ENCODE data around the gene WIPF3. TPM values are rescaled to one million over a fixed set of nuclear protein-coding genes. Genes with fewer than 3 reads are reported as not detected.

WIPF3 gene
- total RNA-seq, 2 experiments from 2014 or later = not detected

- Histone ChIP-seq H3K4me3 (ENCODE audit: low read length) (no peak overlapping the region), H3K36me3 (ENCODE audit: insufficient read depth, low read length) (no peaks in the 10 kb centered on the region), H3K27me3 (ENCODE audit: control insufficient read depth in 1 of 2, insufficient read depth in 2 of 2, low read length in 2 of 2) (no peaks in the 10 kb centered on the region), H3K4me1 (ENCODE audit: insufficient read depth, low read length) (no peaks in the 10 kb centered on the region), H3K9me3 (ENCODE audit: control insufficient read depth in 1 of 2, insufficient read depth in 1 of 2, low read length in 2 of 2) (no peaks in the 10 kb centered on the region), H3K27ac (ENCODE audit: low read depth in 1 of 2, low read length in 2 of 2) (no peak overlapping the region)
- ATAC-seq (ENCODE audit: poor library complexity) = no peak
- CTCF ChIA-PET = interaction anchor here (1.5 kb wide), 1 partner anchor 13 kb away, joined by 4 read pairs; no protein-coding TSS in a partner anchor
- Mint-ChIP-seq H3K36me3 (ENCODE audit: low read depth) (no peaks in the 10 kb centered on the region), H3K27ac (no peak overlapping the region), H3K4me3 (no peak overlapping the region), H3K4me1 (ENCODE audit: low read depth) (no peaks in the 10 kb centered on the region), H3K9me3 (no peaks in the 10 kb centered on the region), H3K27me3 (no peaks in the 10 kb centered on the region)
- POLR2A ChIA-PET = no interaction called here
- intact Hi-C loops (cut with DNase I, micrococcal nuclease) = loop anchor here (5.0 kb wide), 2 partner anchors 286 to 639 kb away; no protein-coding TSS in a partner anchor
- TF ChIP-seq, protein P1, sequence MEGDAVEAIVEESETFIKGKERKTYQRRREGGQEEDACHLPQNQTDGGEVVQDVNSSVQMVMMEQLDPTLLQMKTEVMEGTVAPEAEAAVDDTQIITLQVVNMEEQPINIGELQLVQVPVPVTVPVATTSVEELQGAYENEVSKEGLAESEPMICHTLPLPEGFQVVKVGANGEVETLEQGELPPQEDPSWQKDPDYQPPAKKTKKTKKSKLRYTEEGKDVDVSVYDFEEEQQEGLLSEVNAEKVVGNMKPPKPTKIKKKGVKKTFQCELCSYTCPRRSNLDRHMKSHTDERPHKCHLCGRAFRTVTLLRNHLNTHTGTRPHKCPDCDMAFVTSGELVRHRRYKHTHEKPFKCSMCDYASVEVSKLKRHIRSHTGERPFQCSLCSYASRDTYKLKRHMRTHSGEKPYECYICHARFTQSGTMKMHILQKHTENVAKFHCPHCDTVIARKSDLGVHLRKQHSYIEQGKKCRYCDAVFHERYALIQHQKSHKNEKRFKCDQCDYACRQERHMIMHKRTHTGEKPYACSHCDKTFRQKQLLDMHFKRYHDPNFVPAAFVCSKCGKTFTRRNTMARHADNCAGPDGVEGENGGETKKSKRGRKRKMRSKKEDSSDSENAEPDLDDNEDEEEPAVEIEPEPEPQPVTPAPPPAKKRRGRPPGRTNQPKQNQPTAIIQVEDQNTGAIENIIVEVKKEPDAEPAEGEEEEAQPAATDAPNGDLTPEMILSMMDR (IDR thresholded peaks at IDR 0.05) = no peak
- DNase-seq = no peak
Measured at GRCh38 chr7:29922921-29923700, 116.8 kb downstream of the WIPF3 start.

DNA sequence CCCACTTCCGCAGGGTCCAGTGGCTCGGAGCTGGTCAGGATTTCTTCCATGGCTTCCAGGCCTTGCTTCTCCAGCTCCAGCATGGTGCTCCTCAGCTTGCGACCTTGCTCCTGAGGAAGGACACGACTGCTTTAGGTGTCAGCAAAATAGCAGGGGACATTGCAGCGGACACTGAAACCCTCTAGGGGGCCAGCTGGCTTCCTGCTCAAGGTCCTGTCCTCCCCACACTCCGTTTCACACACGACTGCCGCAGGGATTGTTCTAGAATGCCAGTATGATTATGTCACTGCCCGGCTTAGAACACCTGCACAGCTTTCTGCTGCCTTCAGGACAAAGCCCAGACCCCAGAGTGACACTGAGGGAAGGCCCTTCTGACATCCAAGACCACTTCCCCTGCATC is 117.7 kb downstream of the WIPF3 start:
- no peak for DNase-seq
- ChIA-PET CTCF (no interaction called here), POLR2A (no interaction called here)
- Mint-ChIP-seq H3K4me1 (ENCODE audit: low read depth) (no peaks in the 10 kb centered on the region), H3K36me3 (ENCODE audit: low read depth) (no peaks in the 10 kb centered on the region), H3K9me3 (no peaks in the 10 kb centered on the region), H3K27me3 (no peaks in the 10 kb centered on the region), H3K27ac (no peak overlapping the region), H3K4me3 (no peak overlapping the region)
- H3K4me1 ChIP-seq (ENCODE audit: insufficient read depth, low read length) = no peaks in the 10 kb centered on the region
- H3K9me3 ChIP-seq (ENCODE audit: control insufficient read depth in 1 of 2, insufficient read depth in 1 of 2, low read length in 2 of 2) = peaks cover 0 to 1% of the 10 kb centered on the region in 2 experiments
- no peak overlapping the region for H3K4me3 ChIP-seq (ENCODE audit: low read length)
- intact Hi-C loops (cut with DNase I, micrococcal nuclease) = loop anchor here (5.0 kb wide), 2 partner anchors 287 to 638 kb away; no protein-coding TSS in a partner anchor
- TF ChIP-seq, protein P1 (IDR thresholded peaks at IDR 0.05) = no peak
- no peaks in the 10 kb centered on the region for H3K27me3 ChIP-seq (ENCODE audit: control insufficient read depth in 1 of 2, insufficient read depth in 2 of 2, low read length in 2 of 2)
- no peak overlapping the region for H3K27ac ChIP-seq (ENCODE audit: low read depth in 1 of 2, low read length in 2 of 2)
- no peaks in the 10 kb centered on the region for H3K36me3 ChIP-seq (ENCODE audit: insufficient read depth, low read length)
- no peak for ATAC-seq (ENCODE audit: poor library complexity)

GRCh38 chr7:29924684-29925083 is 118.4 kb downstream of the WIPF3 start:
- Histone ChIP-seq H3K27me3 (ENCODE audit: control insufficient read depth in 1 of 2, insufficient read depth in 2 of 2, low read length in 2 of 2) (no peaks in the 10 kb centered on the region), H3K4me3 (ENCODE audit: low read length) (no peak overlapping the region), H3K36me3 (ENCODE audit: insufficient read depth, low read length) (no peaks in the 10 kb centered on the region), H3K27ac (ENCODE audit: low read depth in 1 of 2, low read length in 2 of 2) (no peak overlapping the region), H3K4me1 (ENCODE audit: insufficient read depth, low read length) (no peaks in the 10 kb centered on the region), H3K9me3 (ENCODE audit: control insufficient read depth in 1 of 2, insufficient read depth in 1 of 2, low read length in 2 of 2) (peaks cover 0 to 3% of the 10 kb centered on the region in 2 experiments)
- no peak for DNase-seq
- intact Hi-C loops (cut with DNase I, micrococcal nuclease) = loop anchor here (5.0 kb wide), 2 partner anchors 287 to 638 kb away; no protein-coding TSS in a partner anchor
- ChIA-PET CTCF (no interaction called here), POLR2A (no interaction called here)
- no peak overlapping the region for H3K27ac Mint-ChIP-seq
- H3K36me3 Mint-ChIP-seq (ENCODE audit: low read depth) = no peaks in the 10 kb centered on the region
- H3K4me1 Mint-ChIP-seq (ENCODE audit: low read depth) = no peaks in the 10 kb centered on the region
- no peaks in the 10 kb centered on the region for H3K9me3 Mint-ChIP-seq
- no peak overlapping the region for H3K4me3 Mint-ChIP-seq
- ATAC-seq (ENCODE audit: poor library complexity) = no peak
- TF ChIP-seq, protein P1 (IDR thresholded peaks at IDR 0.05) = no peak
- H3K27me3 Mint-ChIP-seq = no peaks in the 10 kb centered on the region

Measured in CD4-positive, alpha-beta T cell (primary cell).